Choroid plexus epithelial cell (primary cell): ENCODE results near the gene GTSE1.

Experiments
- DNase-seq: peaks from one replicate; pipeline ENCODE4 v3.0.0-alpha.2; 2010; ENCODE audit warnings: low read depth
- H3K4me3 ChIP-seq: 2 replicates; pipeline ENCODE4 v1.5.1; 2011; ENCODE audit warnings: low read depth, mild to moderate bottlenecking, control low read depth, low read length, moderate library complexity
- TF ChIP-seq, protein P1 (sequence below): conservative IDR thresholded peaks from 2 replicates; pipeline ENCODE4 v1.5.1; 2011; ENCODE audit warnings: low read depth, mild to moderate bottlenecking, control low read depth, inconsistent platforms, low read length, moderate library complexity

GTSE1 gene

GRCh38 chr22:46377525-46378425, 81.1 kb downstream of the GTSE1 start:
- DNase-seq: no peak
- TF ChIP-seq, protein P1, sequence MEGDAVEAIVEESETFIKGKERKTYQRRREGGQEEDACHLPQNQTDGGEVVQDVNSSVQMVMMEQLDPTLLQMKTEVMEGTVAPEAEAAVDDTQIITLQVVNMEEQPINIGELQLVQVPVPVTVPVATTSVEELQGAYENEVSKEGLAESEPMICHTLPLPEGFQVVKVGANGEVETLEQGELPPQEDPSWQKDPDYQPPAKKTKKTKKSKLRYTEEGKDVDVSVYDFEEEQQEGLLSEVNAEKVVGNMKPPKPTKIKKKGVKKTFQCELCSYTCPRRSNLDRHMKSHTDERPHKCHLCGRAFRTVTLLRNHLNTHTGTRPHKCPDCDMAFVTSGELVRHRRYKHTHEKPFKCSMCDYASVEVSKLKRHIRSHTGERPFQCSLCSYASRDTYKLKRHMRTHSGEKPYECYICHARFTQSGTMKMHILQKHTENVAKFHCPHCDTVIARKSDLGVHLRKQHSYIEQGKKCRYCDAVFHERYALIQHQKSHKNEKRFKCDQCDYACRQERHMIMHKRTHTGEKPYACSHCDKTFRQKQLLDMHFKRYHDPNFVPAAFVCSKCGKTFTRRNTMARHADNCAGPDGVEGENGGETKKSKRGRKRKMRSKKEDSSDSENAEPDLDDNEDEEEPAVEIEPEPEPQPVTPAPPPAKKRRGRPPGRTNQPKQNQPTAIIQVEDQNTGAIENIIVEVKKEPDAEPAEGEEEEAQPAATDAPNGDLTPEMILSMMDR: no peak

DNA sequence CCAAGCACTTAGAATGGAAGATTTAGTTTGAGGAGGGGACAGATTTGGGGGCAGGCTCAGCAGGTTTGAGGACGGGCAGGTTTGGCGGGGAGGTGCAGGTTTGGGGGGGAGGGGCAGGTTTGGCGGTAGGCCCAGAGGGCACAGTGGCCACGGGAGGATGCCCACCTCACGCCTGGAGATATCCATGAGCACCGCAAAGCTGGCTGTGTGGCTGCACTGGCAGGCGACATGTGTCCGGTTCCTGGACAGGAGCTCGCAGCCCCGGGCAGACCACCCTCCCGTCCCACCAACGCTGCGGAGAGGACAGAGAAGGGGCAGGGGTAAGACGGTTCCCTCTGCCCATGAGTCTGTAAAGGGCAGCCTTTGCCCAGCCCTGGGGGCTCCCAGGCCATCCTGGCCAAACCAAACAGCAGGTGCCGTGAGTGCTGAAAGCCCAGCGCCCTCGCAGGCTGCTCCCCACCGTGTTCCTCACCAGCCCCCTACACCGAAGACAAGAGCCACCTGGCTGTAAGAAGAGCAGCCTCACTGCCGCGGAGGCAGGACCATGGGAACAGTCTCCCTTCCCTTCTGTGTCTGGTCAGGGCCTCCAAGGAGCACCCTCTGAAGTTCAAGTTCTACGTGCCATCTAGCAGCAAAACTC, 81.9 kb downstream of the GTSE1 start:
- no peak overlapping the region for H3K4me3 ChIP-seq
- no peak for DNase-seq
- TF ChIP-seq, protein P1: no peak

More at GRCh38 chr22:46377525-46378425, 81.1 kb downstream of the GTSE1 start:
- H3K4me3 ChIP-seq: no peak overlapping the region

GRCh38 chr22:46379066-46379930, 82.6 kb downstream of the GTSE1 start:
- TF ChIP-seq, protein P1: no peak
- no peak for DNase-seq
- no peak overlapping the region for H3K4me3 ChIP-seq

DNA sequence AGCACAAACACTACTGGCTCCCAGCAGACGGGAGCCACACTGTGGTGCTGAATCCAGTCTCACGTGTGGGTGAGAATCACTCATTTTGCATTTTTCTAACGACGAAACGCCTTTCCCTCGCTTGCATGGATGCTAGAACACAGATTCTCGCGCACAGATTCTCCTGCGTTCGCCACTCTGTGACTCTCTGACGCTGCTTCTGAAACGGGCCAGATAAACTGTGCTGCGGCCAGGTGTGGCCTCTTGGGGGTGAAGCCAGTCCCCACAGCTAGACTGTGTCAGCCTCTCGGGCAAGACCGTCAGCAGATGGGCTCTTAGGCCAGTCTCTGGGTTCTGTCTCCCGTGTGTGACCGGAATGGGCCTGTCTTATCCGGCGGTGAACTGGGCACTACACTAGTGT, 83.4 kb downstream of the GTSE1 start:
- no peak overlapping the region for H3K4me3 ChIP-seq
- DNase-seq: no peak
- TF ChIP-seq, protein P1: no peak
